GM12874 (cell line): ENCODE measurements around the gene SQSTM1.

Source experiments
- CTCF ChIP-seq: IDR thresholded peaks from 2 replicates; pipeline ENCODE4 v1.5.1; 2011; ENCODE audit warnings: low read depth, mild to moderate bottlenecking, control low read depth, low read length, moderate library complexity; ENCODE audit not compliant: insufficient read depth

SQSTM1 gene

GRCh38 chr5:179777909-179778308 lies 42.8 kb upstream of the SQSTM1 start:
- no peak for TF ChIP-seq CTCF

- no peak for TF ChIP-seq CTCF
Observed at GRCh38 chr5:179778591-179778990, 42.1 kb upstream of the SQSTM1 start.

- TF ChIP-seq CTCF, result no peak
Observed at GRCh38 chr5:179779826-179780225, 40.9 kb upstream of the SQSTM1 start.

GRCh38 chr5:179780362-179780761 lies 40.3 kb upstream of the SQSTM1 start:
- TF ChIP-seq CTCF, result no peak

- TF ChIP-seq CTCF, result no peak
Observed at GRCh38 chr5:179781846-179782245, 38.9 kb upstream of the SQSTM1 start.

GRCh38 chr5:179783128-179783527 lies 37.6 kb upstream of the SQSTM1 start:
- no peak for TF ChIP-seq CTCF

- no peak for TF ChIP-seq CTCF
Observed at GRCh38 chr5:179786861-179787260, 33.8 kb upstream of the SQSTM1 start.
